Liver (tissue), 9 donors: Measurements from ENCODE around the gene TLK2. TPM values are rescaled to one million over a fixed set of nuclear protein-coding genes. Genes with fewer than 3 reads are reported as not detected.

ENCODE experiments used
- DNase-seq: peaks from one replicate; pipeline ENCODE4 v3.0.0-alpha.2; 2017; ENCODE audit warnings: low spot score
- H3K27ac ChIP-seq, 2 donors: one replicate each; pipeline ENCODE4 v1.7.0; 2013; ENCODE audit warnings: inconsistent platforms in 2 of 2, low read length in 2 of 2, control low read depth in 1 of 2, low read depth in 1 of 2, mild to moderate bottlenecking in 1 of 2
- H3K27me3 ChIP-seq, 4 donors: one replicate each; pipeline versions ENCODE4 v1.6.1 to v1.7.0; 2013; ENCODE audit warnings: low read length in 3 of 4, inconsistent platforms in 1 of 4, mild to moderate bottlenecking in 1 of 4, moderate library complexity in 1 of 4; ENCODE audit not compliant: control insufficient read depth in 4 of 4, insufficient read depth in 4 of 4
- H3K36me3 ChIP-seq, 4 donors: one replicate each; pipeline versions ENCODE4 v1.6.1 to v1.7.0; 2013; ENCODE audit warnings: low read length in 3 of 4, mild to moderate bottlenecking in 3 of 4, low read depth in 1 of 4, moderate library complexity in 1 of 4; ENCODE audit not compliant: control insufficient read depth in 4 of 4, insufficient read depth in 3 of 4
- H3K4me1 ChIP-seq, 4 donors: one replicate each; pipeline versions ENCODE4 v1.6.1 to v1.7.0; 2013; ENCODE audit warnings: low read length in 3 of 4, mild to moderate bottlenecking in 3 of 4, moderate library complexity in 1 of 4; ENCODE audit not compliant: control insufficient read depth in 4 of 4, insufficient read depth in 4 of 4
- H3K4me3 ChIP-seq, 3 donors: one replicate each; pipeline versions ENCODE4 v1.6.1 to v1.7.0; 2013; ENCODE audit warnings: low read length in 3 of 3, control low read depth in 1 of 3, low read depth in 1 of 3, mild to moderate bottlenecking in 1 of 3
- H3K9ac ChIP-seq, 2 donors: one replicate each; pipeline ENCODE4 v1.7.0; 2013; ENCODE audit warnings: low read length in 2 of 2, mild to moderate bottlenecking in 2 of 2, moderate library complexity in 2 of 2, control low read depth in 1 of 2, low read depth in 1 of 2
- H3K9me3 ChIP-seq, 4 donors: one replicate each; pipeline versions ENCODE4 v1.6.1 to v1.7.0; 2013; ENCODE audit warnings: low read length in 3 of 4; ENCODE audit not compliant: control insufficient read depth in 4 of 4
- EGR1 ChIP-seq, 2 donors: IDR thresholded peaks; 2 replicates each; pipeline ENCODE4 v1.6.1; 2016 to 2018; ENCODE audit warnings: antibody characterized with exemption in 2 of 2, low read depth in 2 of 2
- FOXA2 ChIP-seq: IDR thresholded peaks from 2 replicates; pipeline ENCODE4 v1.6.1; 2016; ENCODE audit warnings: antibody characterized with exemption
- HNF4A ChIP-seq, 2 donors: conservative IDR thresholded peaks; 2 replicates each; pipeline ENCODE4 v1.6.1; 2016; ENCODE audit warnings: antibody characterized with exemption in 2 of 2, mild to moderate bottlenecking in 2 of 2
- HNF4G ChIP-seq: IDR thresholded peaks from 2 replicates; pipeline ENCODE4 v1.6.1; 2016; ENCODE audit warnings: antibody characterized with exemption
- JUND ChIP-seq, 2 donors: IDR thresholded peaks; 2 replicates each; pipeline ENCODE4 v1.6.1; 2016; ENCODE audit warnings: antibody characterized with exemption in 2 of 2
- RAD21 ChIP-seq, 2 donors: IDR thresholded peaks; 2 replicates each; pipeline ENCODE4 v1.6.1; 2016; ENCODE audit warnings: antibody characterized with exemption in 2 of 2, mild to moderate bottlenecking in 2 of 2
- REST ChIP-seq: IDR thresholded peaks from 2 replicates; pipeline ENCODE4 v1.6.1; 2016; ENCODE audit warnings: antibody characterized with exemption, mild to moderate bottlenecking
- RXRA ChIP-seq, 2 donors: IDR thresholded peaks; 2 replicates each; pipeline ENCODE4 v1.6.1; 2017 to 2018; ENCODE audit warnings: antibody characterized with exemption in 2 of 2, mild to moderate bottlenecking in 1 of 2
- YY1 ChIP-seq: IDR thresholded peaks from 2 replicates; pipeline ENCODE4 v1.6.1; 2016; ENCODE audit warnings: antibody characterized with exemption, mild to moderate bottlenecking
- WGBS: extraction: QIAGEN DNeasy Blood & Tissue Kit; methylation state at CpG from one replicate; pipeline ENCODE4 v1.1.7; 2013; 5-methylcytosine and 5-hydroxymethylcytosine counted together
- polyA plus RNA-seq, 2 donors: library from polyadenylated mRNA; stranded (reverse) in 1 of 2; unstranded in 1 of 2; fragments of 200-250 nt in 1 of 2; fragments of >200 nt in 1 of 2; fragmentation: Nextera tagmentation in 1 of 2; extraction: Ambion mirVana in 1 of 2; gene quantifications; one replicate each; pipeline versions ENCODE4 v1.2.1 to v1.2.3, GENCODE V29; 2013 to 2015
- total RNA-seq, 2 donors: library from RNA; depleted of rRNA; stranded (reverse); fragments of >200 nt; gene quantifications; one replicate each; pipeline ENCODE4 v1.2.3, GENCODE V29; 2014
- TF ChIP-seq, protein P1 (sequence below): IDR thresholded peaks from 2 replicates; pipeline ENCODE4 v1.6.1; 2016; ENCODE audit warnings: antibody characterized with exemption
- TF ChIP-seq, protein P2 (sequence below): fragments of 150-350 bp; IDR thresholded peaks from 2 replicates; pipeline ENCODE4 v1.5.1; 2017; ENCODE audit warnings: improper control_type of control experiment, low read depth, low read length; ENCODE audit not compliant: missing input control
- donor health status: healthy.
- donor health status: healthy.
- donor health status: healthy.
- donor health status: healthy.
- donor health status: healthy.

The TLK2 gene
- total and polyA plus RNA-seq, 4 donors = 4.2 to 25.8 (median 14.8) TPM

DNA sequence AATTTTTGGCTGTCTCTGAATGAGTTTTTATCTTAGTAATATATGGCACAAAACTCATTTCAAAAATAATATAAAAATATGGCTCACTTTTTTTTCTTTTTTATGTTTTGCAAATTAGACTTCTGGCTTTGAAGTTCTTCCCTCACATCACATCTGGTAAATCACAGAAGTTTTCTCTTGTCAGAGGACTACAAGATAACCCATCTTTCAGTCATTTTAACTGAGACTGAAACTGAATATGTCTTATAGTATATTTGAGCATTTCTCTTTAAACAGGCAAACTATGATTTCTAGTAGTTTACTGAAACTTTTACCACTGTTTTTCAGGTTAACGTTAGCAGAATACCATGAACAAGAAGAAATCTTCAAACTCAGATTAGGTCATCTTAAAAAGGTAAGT is 97.8 kb downstream of the TLK2 start (continued):
- no peak for TF ChIP-seq HNF4A (conservative IDR thresholded peaks at IDR 0.05)
- TF ChIP-seq, protein P1, sequence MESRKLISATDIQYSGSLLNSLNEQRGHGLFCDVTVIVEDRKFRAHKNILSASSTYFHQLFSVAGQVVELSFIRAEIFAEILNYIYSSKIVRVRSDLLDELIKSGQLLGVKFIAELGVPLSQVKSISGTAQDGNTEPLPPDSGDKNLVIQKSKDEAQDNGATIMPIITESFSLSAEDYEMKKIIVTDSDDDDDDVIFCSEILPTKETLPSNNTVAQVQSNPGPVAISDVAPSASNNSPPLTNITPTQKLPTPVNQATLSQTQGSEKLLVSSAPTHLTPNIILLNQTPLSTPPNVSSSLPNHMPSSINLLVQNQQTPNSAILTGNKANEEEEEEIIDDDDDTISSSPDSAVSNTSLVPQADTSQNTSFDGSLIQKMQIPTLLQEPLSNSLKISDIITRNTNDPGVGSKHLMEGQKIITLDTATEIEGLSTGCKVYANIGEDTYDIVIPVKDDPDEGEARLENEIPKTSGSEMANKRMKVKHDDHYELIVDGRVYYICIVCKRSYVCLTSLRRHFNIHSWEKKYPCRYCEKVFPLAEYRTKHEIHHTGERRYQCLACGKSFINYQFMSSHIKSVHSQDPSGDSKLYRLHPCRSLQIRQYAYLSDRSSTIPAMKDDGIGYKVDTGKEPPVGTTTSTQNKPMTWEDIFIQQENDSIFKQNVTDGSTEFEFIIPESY = no peak
- TF ChIP-seq, protein P2, sequence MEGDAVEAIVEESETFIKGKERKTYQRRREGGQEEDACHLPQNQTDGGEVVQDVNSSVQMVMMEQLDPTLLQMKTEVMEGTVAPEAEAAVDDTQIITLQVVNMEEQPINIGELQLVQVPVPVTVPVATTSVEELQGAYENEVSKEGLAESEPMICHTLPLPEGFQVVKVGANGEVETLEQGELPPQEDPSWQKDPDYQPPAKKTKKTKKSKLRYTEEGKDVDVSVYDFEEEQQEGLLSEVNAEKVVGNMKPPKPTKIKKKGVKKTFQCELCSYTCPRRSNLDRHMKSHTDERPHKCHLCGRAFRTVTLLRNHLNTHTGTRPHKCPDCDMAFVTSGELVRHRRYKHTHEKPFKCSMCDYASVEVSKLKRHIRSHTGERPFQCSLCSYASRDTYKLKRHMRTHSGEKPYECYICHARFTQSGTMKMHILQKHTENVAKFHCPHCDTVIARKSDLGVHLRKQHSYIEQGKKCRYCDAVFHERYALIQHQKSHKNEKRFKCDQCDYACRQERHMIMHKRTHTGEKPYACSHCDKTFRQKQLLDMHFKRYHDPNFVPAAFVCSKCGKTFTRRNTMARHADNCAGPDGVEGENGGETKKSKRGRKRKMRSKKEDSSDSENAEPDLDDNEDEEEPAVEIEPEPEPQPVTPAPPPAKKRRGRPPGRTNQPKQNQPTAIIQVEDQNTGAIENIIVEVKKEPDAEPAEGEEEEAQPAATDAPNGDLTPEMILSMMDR = no peak
- no peak for TF ChIP-seq YY1
- no peak for TF ChIP-seq FOXA2

DNA sequence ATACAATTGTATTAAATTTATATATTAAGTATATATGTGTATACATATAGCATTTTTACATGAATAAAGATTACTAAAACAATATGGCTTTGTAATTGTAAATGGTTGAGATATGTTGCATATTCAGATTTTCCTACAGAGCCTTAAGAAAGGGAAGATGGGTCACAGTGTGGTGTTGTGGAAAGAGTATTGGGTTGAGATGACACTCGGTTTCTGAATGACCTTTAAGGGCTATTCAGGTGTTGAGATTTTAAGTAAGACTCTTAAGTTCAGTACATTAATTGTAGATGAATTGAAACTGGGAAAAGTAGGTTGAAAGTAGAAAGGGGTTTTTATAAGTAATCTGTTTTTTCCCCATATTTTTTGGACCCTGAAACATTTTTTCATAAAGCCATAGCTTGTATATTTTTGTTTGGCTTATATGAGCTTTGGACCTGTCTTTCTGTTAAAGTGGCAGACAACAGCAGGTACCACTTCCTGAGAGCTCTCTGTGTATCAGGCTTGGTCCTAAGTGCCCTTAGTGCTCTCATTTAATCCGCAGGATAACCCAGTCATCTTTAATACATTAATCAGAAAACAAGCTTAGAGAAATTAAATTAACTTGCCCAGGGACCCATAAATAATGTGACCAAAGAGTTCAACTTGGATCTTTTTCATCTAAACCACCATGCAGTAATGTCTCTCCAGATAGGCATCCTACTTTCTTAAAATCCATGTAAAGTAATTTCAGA is 100.3 kb downstream of the TLK2 start:
- no peaks in the 10 kb centered on the region for H3K9me3 ChIP-seq
- H3K27me3 ChIP-seq = no peaks in the 10 kb centered on the region
- peaks cover 0 to 31% (median 17%) of the 10 kb centered on the region in 4 donors for H3K36me3 ChIP-seq
- H3K4me3 ChIP-seq = no peak overlapping the region
- TF ChIP-seq REST (no peak), RXRA (IDR thresholded peaks at IDR 0.05) (no peak), EGR1 (IDR thresholded peaks at IDR 0.05; ENCODE audit: low read depth in 2 of 2) (no peak), JUND (IDR thresholded peaks at IDR 0.05) (no peak), HNF4G (no peak), RAD21 (IDR thresholded peaks at IDR 0.05) (no peak)
- TF ChIP-seq, protein P1 = no peak
- 92% methylated on average over 2 of the region's 2 CpGs for WGBS
- DNase-seq = no peak
- no peak overlapping the region for H3K27ac ChIP-seq
- H3K9ac ChIP-seq = no peak overlapping the region
- no peaks in the 10 kb centered on the region for H3K4me1 ChIP-seq
